K562 (cell line): Measurements from ENCODE around the gene CTSF.

Experiments
- CTCF ChIP-seq, 3 experiments: IDR thresholded peaks in 2 of 3; conservative IDR thresholded peaks in 1 of 3; 2 replicates each; pipeline ENCODE4 v1.5.1; 2011 to 2012; ENCODE audit warnings: low read length in 3 of 3, mild to moderate bottlenecking in 3 of 3, control low read depth in 2 of 3, improper control_type of control experiment in 1 of 3, inconsistent platforms in 1 of 3, low read depth in 1 of 3, mixed read lengths in 1 of 3, moderate library complexity in 1 of 3; ENCODE audit not compliant: insufficient read depth in 2 of 3
- IRF1 ChIP-seq: sonication (generic); formaldehyde crosslinking; IDR thresholded peaks from 2 replicates; pipeline ENCODE4 v1.8.0; 2022; ENCODE audit warnings: missing genetic modification reagents, mild to moderate bottlenecking, borderline replicate concordance
- NR1H2 ChIP-seq: sonication (generic); formaldehyde crosslinking; IDR thresholded peaks from 2 replicates; pipeline ENCODE4 v1.4.0; 2020; ENCODE audit warnings: mild to moderate bottlenecking, missing genetic modification reagents
- POLR2A ChIP-seq: fragments of 450-650 bp; conservative IDR thresholded peaks from 2 replicates; pipeline ENCODE4 v1.6.1; 2016
- TRIM28 ChIP-seq: fragments of 450-650 bp; IDR thresholded peaks from 2 replicates; pipeline ENCODE4 v1.6.1; 2017
- ZBTB33 ChIP-seq: sonication (generic); formaldehyde crosslinking; IDR thresholded peaks from 2 replicates; pipeline ENCODE4 v1.8.1; 2023; ENCODE audit warnings: mild to moderate bottlenecking, missing genetic modification reagents

GRCh38 chr11:66564984-66565383 is 3.4 kb downstream of the CTSF start:
- TF ChIP-seq CTCF (IDR thresholded peaks at IDR 0.05 in 2 of 3, conservative IDR thresholded peaks at IDR 0.05 in 1 of 3; ENCODE audit: insufficient read depth in 2 of 3, low read depth in 1 of 3, low read length in 3 of 3) (no peak), NR1H2 (CRISPR knock-in tag) (no peak), IRF1 (no peak), POLR2A (no peak), TRIM28 (no peak), ZBTB33 (CRISPR knock-in tag) (no peak)
